ENCODE results near the gene RPS14. TPM values are rescaled to one million over a fixed set of nuclear protein-coding genes. Genes with fewer than 3 reads are reported as not detected.
A peak's percentile ranks its signal among the peaks of the same experiment; 100 is the strongest.

RPS14 gene
- total and polyA plus RNA-seq, 2 of the 4 experiments (the other 2 are of a cell fraction): 6,296 to 7,310 TPM

DNA sequence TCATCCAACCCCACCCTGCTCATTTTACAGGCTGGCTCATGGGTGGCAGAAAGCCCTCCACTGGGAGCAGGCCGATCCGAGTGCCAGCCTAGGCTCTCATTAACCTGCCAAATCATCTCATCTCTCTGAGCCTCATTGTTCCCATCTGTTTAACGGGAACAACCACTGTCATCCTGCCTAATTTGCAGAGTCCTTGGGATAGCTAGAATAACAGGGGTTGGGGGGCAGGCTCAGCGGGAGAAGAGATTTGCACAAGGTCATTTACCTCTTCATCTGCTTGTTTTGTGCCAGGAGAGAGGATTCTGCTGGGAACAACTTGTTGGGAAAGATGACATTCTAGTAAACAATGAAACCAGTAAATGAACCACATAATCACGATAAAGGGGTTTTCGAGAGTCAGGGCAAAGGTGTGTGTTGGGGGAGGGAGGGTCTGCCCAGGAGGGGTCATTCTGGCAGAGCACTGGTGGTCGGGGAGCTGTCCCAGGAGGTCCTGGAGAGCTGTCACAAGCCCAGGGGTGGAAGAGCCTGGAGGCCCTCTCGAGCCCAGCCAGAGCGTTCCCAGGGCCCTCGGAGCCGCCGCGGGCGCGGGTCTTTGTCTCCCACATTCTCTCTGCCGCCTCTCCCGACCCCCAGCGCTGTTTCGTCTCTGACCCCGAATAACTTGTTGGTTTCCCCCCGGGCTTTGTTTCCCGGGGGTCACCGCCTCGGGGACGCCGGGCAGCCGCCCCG, 35.6 kb upstream of the RPS14 start:
- H3K9me1 ChIP-seq (ENCODE audit: insufficient read depth, low read length): peaks cover 8% of the 10 kb centered on the region
- no peak for TF ChIP-seq RAD21 (IDR thresholded peaks at IDR 0.05; ENCODE audit: low read length)
- TF ChIP-seq USF2 (IDR thresholded peaks at IDR 0.05; ENCODE audit: low read depth, low read length): no peak
- TF ChIP-seq POLR2A (IDR thresholded peaks at IDR 0.05; ENCODE audit: low read depth, low read length): no peak
- TF ChIP-seq FOS (IDR thresholded peaks at IDR 0.05; ENCODE audit: low read depth, low read length): no peak
- no peak for TF ChIP-seq MXI1 (IDR thresholded peaks at IDR 0.05; ENCODE audit: borderline replicate concordance, low read depth, low read length)
- TF ChIP-seq BHLHE40 (IDR thresholded peaks at IDR 0.05; ENCODE audit: low read depth, low read length): no peak
- no peak for TF ChIP-seq NFE2L2 (IDR thresholded peaks at IDR 0.05; ENCODE audit: low read depth, low read length)
- TF ChIP-seq, protein P1, sequence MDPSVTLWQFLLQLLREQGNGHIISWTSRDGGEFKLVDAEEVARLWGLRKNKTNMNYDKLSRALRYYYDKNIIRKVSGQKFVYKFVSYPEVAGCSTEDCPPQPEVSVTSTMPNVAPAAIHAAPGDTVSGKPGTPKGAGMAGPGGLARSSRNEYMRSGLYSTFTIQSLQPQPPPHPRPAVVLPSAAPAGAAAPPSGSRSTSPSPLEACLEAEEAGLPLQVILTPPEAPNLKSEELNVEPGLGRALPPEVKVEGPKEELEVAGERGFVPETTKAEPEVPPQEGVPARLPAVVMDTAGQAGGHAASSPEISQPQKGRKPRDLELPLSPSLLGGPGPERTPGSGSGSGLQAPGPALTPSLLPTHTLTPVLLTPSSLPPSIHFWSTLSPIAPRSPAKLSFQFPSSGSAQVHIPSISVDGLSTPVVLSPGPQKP (IDR thresholded peaks at IDR 0.05; ENCODE audit: borderline replicate concordance, low read depth, low read length): no peak
- TF ChIP-seq RCOR1 (IDR thresholded peaks at IDR 0.05; ENCODE audit: insufficient replicate concordance, low read length): no peak
- TF ChIP-seq MAFK (IDR thresholded peaks at IDR 0.05; ENCODE audit: low read depth, low read length): no peak
- TF ChIP-seq CEBPB (IDR thresholded peaks at IDR 0.05; ENCODE audit: low read depth, low read length): no peak
- no peak for TF ChIP-seq MAZ (IDR thresholded peaks at IDR 0.05; ENCODE audit: borderline replicate concordance, low read depth, low read length)
- no peak for TF ChIP-seq CTCF (conservative IDR thresholded peaks at IDR 0.05; ENCODE audit: low read depth, low read length)
- TF ChIP-seq CHD1 (IDR thresholded peaks at IDR 0.05; ENCODE audit: low read depth, low read length): no peak
- TF ChIP-seq RFX5 (IDR thresholded peaks at IDR 0.05; ENCODE audit: low read depth, low read length): no peak
- H2AFZ ChIP-seq (replicated peaks; ENCODE audit: low read length, poor library complexity): peak overlapping the region; percentile 91
- peak overlapping the region; percentile 70 for H4K5ac ChIP-seq (ENCODE audit: low read depth, low read length)
- H4K91ac ChIP-seq (ENCODE audit: insufficient read depth, low read depth, low read length): peak overlapping the region; percentile 92
- H2BK5ac ChIP-seq (ENCODE audit: low read depth, low read length, poor library complexity, severe bottlenecking): peak overlapping the region; percentile 99
- no peaks in the 10 kb centered on the region for H3K9me3 ChIP-seq (ENCODE audit: control insufficient read depth, insufficient read depth, low read length)
- H3K9ac ChIP-seq (ENCODE audit: low read depth, low read length): peak overlapping the region; percentile 99
- H3K56ac ChIP-seq (ENCODE audit: extremely low read depth, insufficient read depth, low read length): peak overlapping the region; percentile 78; the same call in 1 of the 2 replicates
- H2BK120ac ChIP-seq (ENCODE audit: low read depth, low read length): peak overlapping the region; percentile 92
- H2BK15ac ChIP-seq (ENCODE audit: low read depth, low read length): peak overlapping the region; percentile 23; the same call in 1 of the 3 replicates
- H3K4me2 ChIP-seq (ENCODE audit: low read depth, low read length): peak overlapping the region; percentile 90
- BruUV-seq (replicated peaks): no TSS peak
- WGBS, 2 experiments (ENCODE audit: extremely low coverage in 2 of 2, insufficient read length in 1 of 2): 4% methylated on average over 5 of the region's 28 CpGs; no CpG with 5 or more reads in 1 of the 2 experiments
- POLR2A ChIA-PET (ENCODE audit: unreplicated experiment): no interaction called here
- peak overlapping the region; percentile 99 for H3K4me3 ChIP-seq (ENCODE audit: insufficient read depth, low read depth, low read length)
- H2BK20ac ChIP-seq (ENCODE audit: low read depth, low read length): peak overlapping the region; percentile 65; the same call in 1 of the 2 replicates
- H3K36me3 ChIP-seq (ENCODE audit: control insufficient read depth, insufficient read depth, low read length): no peaks in the 10 kb centered on the region
- H4K20me1 ChIP-seq (ENCODE audit: insufficient read depth, low read length): peaks cover 31% of the 10 kb centered on the region
- peak overlapping the region; percentile 98 for H3K23ac ChIP-seq (ENCODE audit: low read depth, low read length)
- dilution Hi-C loops (cut with HindIII; ENCODE audit: low sequenced_read_pairs, unreplicated experiment): no loop called here
- peaks cover 11 to 40% of the 10 kb centered on the region in 2 experiments; a peak in 3 of 4 replicates for H3K79me1 ChIP-seq (ENCODE audit: low read depth in 1 of 2, low read length in 2 of 2)
- intact Hi-C loops (cut with micrococcal nuclease): no loop called here
- peak overlapping the region; percentile 80 for H3K18ac ChIP-seq (ENCODE audit: low read depth, low read length)
- no peak for DNase-seq
- peak overlapping the region; percentile 99 for H2AK9ac ChIP-seq (replicated peaks; ENCODE audit: low read depth, low read length, poor library complexity)
- H3K27me3 ChIP-seq (ENCODE audit: control insufficient read depth, insufficient read depth, low read length): no peaks in the 10 kb centered on the region
- peak overlapping the region; percentile 82 to 89 for H4K8ac ChIP-seq (ENCODE audit: low read depth in 2 of 2, low read length in 2 of 2)
- CTCF ChIA-PET: no interaction called here
- no peak for ATAC-seq (ENCODE audit: low read depth)
- peaks cover 27% of the 10 kb centered on the region for H3K4me1 ChIP-seq (ENCODE audit: control insufficient read depth, insufficient read depth, low read length)
- H3K27ac ChIP-seq (ENCODE audit: insufficient read depth, low read length): peak overlapping the region; percentile 99
- in situ Hi-C loops (cut with MboI; ENCODE audit: low sequenced_read_pairs): no loop called here
- peak overlapping the region; percentile 96 for H2AK5ac ChIP-seq (ENCODE audit: low read depth, low read length)
- peak overlapping the region; percentile 91 for H3K4ac ChIP-seq (ENCODE audit: low read depth, low read length)
- peak overlapping the region; percentile 92 for H3K14ac ChIP-seq (replicated peaks; ENCODE audit: low read depth, low read length)
